Measurements from ENCODE around the gene ABCG5. TPM values are rescaled to one million over a fixed set of nuclear protein-coding genes. Genes with fewer than 3 reads are reported as not detected.

Gene ABCG5
- total RNA-seq (ENCODE audit: low replicate concordance), result not detected in 2 replicates

DNA sequence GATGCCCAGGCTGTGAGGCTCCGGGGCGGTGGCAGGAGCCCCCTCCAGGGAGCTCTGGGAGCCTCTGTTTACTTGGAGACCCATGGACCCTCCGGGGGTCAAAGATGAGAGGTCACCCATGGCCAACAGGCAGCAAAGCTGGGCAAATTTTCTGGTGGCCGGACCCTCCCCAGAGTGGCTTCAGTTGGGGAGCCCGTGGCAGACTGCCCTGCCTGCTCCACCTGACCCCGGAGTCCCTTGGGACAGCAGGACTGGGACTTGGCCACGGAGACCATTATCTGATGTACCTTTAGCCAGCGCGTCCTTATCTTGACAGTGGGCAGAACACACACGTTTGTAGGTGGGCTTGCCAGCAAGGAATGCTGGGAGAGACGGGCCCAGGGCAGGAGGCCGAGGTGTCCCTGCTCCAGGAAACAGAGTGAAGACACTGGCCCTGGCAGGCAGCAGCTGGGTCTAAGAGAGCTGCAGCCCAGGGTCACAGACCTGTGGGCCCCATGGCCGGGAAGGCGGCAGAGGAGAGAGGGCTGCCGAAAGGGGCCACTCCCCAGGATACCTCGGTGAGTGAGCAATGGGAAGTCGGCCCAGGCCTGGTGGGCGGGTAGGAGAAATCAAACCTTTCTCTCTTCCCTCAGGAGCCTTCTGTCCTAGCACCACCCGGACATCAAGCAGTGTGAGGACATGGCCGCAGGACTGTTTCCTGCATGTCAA is at the start of gene ABCG5, which contains the start of gene ABCG8:
Gene ABCG5 (minus strand): TSS at position 280 of the 708 bp plus-strand sequence. CDS start 160 bp downstream, at position 120.
Gene ABCG8 (plus strand): TSS at position 412 of the 708 bp plus-strand sequence. CDS start 83 bp downstream, at position 495.
- DNase-seq (ENCODE audit: low read depth), result no peak
- no peak within 1 kb of the TSS for H3K4me3 ChIP-seq (ENCODE audit: low read depth, low read length)
- TF ChIP-seq, protein P1, sequence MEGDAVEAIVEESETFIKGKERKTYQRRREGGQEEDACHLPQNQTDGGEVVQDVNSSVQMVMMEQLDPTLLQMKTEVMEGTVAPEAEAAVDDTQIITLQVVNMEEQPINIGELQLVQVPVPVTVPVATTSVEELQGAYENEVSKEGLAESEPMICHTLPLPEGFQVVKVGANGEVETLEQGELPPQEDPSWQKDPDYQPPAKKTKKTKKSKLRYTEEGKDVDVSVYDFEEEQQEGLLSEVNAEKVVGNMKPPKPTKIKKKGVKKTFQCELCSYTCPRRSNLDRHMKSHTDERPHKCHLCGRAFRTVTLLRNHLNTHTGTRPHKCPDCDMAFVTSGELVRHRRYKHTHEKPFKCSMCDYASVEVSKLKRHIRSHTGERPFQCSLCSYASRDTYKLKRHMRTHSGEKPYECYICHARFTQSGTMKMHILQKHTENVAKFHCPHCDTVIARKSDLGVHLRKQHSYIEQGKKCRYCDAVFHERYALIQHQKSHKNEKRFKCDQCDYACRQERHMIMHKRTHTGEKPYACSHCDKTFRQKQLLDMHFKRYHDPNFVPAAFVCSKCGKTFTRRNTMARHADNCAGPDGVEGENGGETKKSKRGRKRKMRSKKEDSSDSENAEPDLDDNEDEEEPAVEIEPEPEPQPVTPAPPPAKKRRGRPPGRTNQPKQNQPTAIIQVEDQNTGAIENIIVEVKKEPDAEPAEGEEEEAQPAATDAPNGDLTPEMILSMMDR (IDR thresholded peaks at IDR 0.05; ENCODE audit: insufficient read depth, low read length), result no peak

DNA sequence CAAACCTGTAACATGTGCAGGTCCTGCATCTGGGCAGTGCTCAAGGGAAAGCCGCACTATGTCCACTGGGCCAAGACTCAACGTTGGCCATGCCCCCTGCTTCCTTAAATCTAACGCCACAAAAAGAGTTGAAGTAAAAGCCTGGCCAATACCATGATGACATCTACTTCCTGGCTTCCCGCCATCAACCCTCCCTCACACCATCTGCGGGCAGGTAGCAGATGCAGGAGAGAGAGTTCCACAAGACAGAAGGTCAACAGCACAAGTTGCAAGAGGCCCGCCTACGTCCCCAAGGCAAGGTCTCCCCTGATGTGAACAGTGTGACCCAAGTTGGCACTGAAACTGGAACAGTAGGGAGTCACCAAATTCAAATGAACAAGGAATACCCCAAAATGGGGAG is 48.5 kb upstream of the ABCG5 start:
- no peak overlapping the region for H3K4me3 ChIP-seq (ENCODE audit: low read depth, low read length)
- TF ChIP-seq, protein P1 (IDR thresholded peaks at IDR 0.05; ENCODE audit: insufficient read depth, low read length), result no peak
- DNase-seq (ENCODE audit: low read depth), result no peak

DNA sequence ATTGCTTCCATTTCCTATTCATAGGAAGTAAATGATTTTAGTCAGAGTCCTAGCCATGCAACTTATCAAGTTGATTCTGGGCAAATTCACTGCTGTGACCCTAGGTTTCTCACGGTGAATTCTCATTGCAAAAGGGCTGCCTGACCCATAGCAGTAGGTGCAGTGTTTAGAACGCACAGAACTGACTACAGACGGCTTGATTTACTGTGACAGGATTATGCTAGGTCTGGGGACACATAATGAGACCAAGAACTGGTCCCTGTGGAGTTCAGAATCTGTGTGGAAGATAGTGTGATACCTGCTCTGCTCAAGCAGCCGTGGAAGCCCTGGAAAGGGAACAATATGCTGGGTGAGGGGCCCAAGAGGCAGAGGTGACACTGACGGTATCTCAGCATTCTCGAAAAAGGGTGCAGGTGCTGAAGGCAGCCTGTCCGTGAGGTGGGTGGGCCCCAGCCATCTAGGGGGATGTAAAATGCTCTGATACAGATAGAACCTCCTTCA is 46.5 kb upstream of the ABCG5 start:
- no peak overlapping the region for H3K4me3 ChIP-seq (ENCODE audit: low read depth, low read length)
- TF ChIP-seq, protein P1 (IDR thresholded peaks at IDR 0.05; ENCODE audit: insufficient read depth, low read length), result no peak
- DNase-seq (ENCODE audit: low read depth), result no peak

DNA sequence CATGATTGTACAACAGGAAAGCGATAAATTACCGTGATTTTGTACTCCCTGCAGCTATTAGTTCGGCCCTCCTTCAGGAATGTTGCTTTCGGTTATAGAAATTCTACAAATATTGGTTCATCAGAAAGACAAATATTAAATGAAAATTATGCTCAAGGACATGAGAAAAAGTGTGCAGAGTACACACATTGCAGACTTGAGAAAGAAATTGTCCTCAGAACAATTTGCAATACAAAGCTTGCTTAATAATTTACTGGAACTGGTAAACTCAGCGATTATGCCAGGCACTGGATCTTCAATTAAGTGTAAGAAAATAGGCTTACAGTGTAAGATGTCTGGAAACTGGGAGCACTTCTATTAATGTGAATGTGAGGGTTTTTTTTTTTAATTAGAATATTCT is 46.0 kb upstream of the ABCG5 start:
- TF ChIP-seq, protein P1 (IDR thresholded peaks at IDR 0.05; ENCODE audit: insufficient read depth, low read length), result no peak
- no peak overlapping the region for H3K4me3 ChIP-seq (ENCODE audit: low read depth, low read length)
- DNase-seq (ENCODE audit: low read depth), result no peak

DNA sequence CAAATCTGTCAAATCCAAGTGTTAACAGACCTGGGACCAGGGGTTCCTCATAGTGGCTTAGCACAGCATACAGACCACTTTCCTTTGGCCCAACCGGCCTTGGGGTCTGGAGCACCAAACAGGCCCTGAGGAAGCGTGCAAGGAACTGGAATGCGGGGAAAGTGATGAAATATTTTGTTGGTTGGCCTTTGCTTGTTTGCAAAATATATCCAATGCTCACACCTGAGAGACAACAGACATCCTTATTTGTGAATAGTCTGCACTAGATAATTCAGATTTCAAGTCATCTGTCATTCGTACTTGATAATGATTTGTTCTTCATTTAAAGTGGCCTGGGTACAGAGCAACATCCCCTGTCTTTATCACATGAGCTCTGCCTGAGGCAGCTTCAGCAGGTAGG is 43.7 kb upstream of the ABCG5 start:
- no peak for DNase-seq (ENCODE audit: low read depth)
- TF ChIP-seq, protein P1 (IDR thresholded peaks at IDR 0.05; ENCODE audit: insufficient read depth, low read length), result no peak
- H3K4me3 ChIP-seq (ENCODE audit: low read depth, low read length), result no peak overlapping the region

DNA sequence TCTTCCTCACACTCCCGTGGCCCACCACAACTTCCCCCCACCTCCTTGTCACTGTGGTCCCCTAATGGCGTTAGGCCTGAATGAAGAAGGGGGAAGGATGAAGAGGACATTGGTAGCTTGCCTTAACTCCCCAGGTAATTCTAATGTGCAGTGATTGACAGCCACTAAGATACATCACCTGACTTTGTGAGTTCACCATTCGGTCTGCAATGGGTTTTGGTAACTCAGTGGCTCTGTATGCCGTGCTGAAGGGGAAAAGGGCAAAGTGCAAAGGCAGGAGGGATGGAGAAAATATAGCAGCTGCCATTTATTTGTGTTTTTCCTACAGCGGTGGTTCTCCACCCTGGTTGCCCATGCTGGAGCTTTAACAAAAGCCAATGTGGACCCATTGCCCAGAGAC is 42.3 kb upstream of the ABCG5 start:
- no peak overlapping the region for H3K4me3 ChIP-seq (ENCODE audit: low read depth, low read length)
- TF ChIP-seq, protein P1 (IDR thresholded peaks at IDR 0.05; ENCODE audit: insufficient read depth, low read length), result no peak
- no peak for DNase-seq (ENCODE audit: low read depth)

All from fibroblast of the aortic adventitia (primary cell).